ENCODE data around the gene GALNT2.

Gene GALNT2

GRCh38 chr1:230102046-230102445 is 35.0 kb downstream of the GALNT2 start:
- TF ChIP-seq CTCF (IDR thresholded peaks at IDR 0.05; ENCODE audit: control insufficient read depth, extremely low read depth, insufficient read depth): no peak
- no peak overlapping the region for H3K4me3 ChIP-seq (ENCODE audit: low read depth, low read length)
- DNase-seq (ENCODE audit: low read depth): no peak

DNA sequence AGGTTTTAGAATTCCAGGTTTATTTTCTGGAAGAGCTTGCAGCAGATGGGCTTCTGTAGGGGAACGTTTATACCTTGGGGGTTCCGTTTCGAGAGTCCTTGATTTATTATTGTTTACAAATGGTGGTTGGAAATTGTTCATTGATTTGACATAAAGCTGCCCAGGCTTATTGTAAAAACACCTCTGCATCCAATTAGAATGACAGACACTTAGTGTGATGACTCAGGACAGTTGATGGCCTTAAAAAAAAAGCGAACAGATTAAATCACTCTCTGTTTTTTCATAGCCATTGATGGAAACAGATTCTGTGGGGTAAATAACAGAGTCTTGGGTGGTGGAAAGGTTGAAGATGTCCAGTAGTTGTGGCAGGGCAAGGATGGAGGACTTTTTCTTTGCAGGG is 35.4 kb downstream of the GALNT2 start:
- no peak overlapping the region for H3K4me3 ChIP-seq (ENCODE audit: low read depth, low read length)
- DNase-seq (ENCODE audit: low read depth): no peak
- TF ChIP-seq CTCF (IDR thresholded peaks at IDR 0.05; ENCODE audit: control insufficient read depth, extremely low read depth, insufficient read depth): no peak

DNA sequence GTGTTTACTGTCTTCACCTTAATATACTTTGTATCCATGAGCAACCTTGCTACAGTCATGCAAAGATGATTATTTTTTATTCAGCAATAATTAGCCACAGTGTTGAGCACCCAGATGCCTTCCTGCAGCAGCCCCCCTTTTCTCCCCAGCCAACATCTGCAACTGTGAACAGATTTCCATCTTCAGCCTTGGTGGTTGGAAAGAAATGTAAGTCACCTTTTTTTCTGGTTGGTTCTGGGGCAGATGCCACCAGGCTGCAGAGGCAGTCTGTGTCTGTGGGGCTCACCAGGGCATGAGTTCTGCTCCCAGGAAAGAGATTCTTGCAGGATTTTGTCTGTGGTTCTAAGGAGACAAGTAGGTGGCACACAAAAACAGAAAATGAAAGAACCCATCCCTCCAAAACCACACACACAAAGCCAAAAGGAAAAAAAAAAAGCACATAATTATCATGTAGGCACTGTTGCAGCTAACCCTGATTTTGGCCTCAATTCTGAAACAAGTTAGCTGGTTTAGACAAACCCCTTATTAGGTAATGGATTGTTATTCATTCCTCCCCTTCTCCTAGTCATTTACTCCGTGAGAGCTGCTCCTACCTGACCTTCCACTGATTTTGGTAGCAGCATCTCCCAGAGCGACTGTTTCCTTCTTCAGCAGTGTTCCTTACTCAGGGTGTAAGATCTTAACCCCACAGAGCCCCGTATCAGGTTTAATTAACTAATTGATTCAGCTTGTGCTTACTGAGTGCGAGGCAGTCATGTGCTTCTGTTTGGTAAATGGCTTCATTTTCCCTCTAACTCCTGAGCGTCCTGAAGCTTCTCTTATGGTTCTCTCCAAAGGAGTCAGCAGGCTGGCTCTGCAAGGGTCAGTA is 36.5 kb downstream of the GALNT2 start:
- H3K4me3 ChIP-seq (ENCODE audit: low read depth, low read length): no peak overlapping the region
- DNase-seq (ENCODE audit: low read depth): no peak
- no peak for TF ChIP-seq CTCF (IDR thresholded peaks at IDR 0.05; ENCODE audit: control insufficient read depth, extremely low read depth, insufficient read depth)

DNA sequence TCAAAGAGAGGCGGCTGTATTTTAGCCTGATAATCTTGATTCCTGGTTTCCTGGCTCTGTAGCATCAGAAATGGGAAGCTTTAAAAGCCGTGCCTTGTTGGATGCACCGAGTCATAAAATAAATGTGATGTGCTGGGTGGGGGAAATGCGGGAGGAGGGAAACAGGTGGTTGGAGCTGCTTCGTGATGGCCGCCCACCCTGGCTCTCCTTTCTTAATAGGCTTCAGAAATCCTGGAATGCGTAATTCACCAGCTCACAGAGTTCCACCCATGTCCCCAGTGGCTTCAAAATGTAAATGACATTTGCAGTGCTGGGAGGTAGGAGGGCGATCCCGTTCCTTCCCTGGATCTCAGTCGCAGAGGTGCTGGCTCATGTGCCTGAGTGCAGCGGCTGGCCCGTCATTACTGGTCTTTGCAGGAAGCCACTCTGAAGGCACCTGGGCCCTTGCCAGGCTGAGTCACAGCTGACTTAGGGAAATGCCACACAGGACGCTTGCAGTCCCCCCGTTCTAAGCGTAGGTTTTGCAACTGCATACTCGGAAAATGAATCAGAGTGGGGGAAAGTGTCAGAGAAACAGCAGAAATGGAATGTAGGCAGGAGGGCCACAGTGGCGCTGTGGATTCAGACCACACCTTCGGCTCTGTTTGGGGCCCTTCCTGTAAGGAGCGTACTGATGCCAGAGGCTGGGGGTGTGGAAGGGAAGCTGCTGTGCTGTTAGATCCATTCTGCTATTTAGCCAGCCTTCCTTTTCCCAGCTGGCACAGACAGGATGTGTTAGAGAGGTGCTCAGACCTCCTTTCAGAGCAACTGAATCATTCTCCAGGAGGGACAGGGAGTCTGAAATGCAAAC is 37.6 kb downstream of the GALNT2 start:
- 0 out of 2 replicates have a peak overlapping the region, but pooled peaks have one; percentile 7 for H3K4me3 ChIP-seq (ENCODE audit: low read depth, low read length)
- TF ChIP-seq CTCF (IDR thresholded peaks at IDR 0.05; ENCODE audit: control insufficient read depth, extremely low read depth, insufficient read depth): no peak
- peak; percentile 70 for DNase-seq (ENCODE audit: low read depth)

GRCh38 chr1:230105245-230105753 is 38.3 kb downstream of the GALNT2 start:
- TF ChIP-seq CTCF (IDR thresholded peaks at IDR 0.05; ENCODE audit: control insufficient read depth, extremely low read depth, insufficient read depth): no peak
- DNase-seq (ENCODE audit: low read depth): no peak
- H3K4me3 ChIP-seq (ENCODE audit: low read depth, low read length): no peak overlapping the region

GRCh38 chr1:230105754-230106625 is 39.0 kb downstream of the GALNT2 start:
- no peak for TF ChIP-seq CTCF (IDR thresholded peaks at IDR 0.05; ENCODE audit: control insufficient read depth, extremely low read depth, insufficient read depth)
- H3K4me3 ChIP-seq (ENCODE audit: low read depth, low read length): no peak overlapping the region
- no peak for DNase-seq (ENCODE audit: low read depth)
